IPS-20b (cell line): ENCODE measurements around the gene DNAAF8.
A peak's percentile ranks its signal among the peaks of the same experiment; 100 is the strongest.
"Not testable (repeated sequence)": the region's sequence is repeated elsewhere in the genome, so short reads cannot be mapped to it uniquely, and the experiment has no call there.

ENCODE experiments used
- H3K27ac ChIP-seq: one replicate; pipeline ENCODE4 v1.5.1; 2013; ENCODE audit warnings: low read length
- H3K27me3 ChIP-seq: 2 replicates; pipeline ENCODE4 v1.6.1; 2013; ENCODE audit warnings: mild to moderate bottlenecking, low read length, inconsistent platforms; ENCODE audit not compliant: insufficient read depth
- H3K36me3 ChIP-seq: 2 replicates; pipeline ENCODE4 v1.6.1; 2013; ENCODE audit warnings: low read depth, mild to moderate bottlenecking, inconsistent platforms, low read length, moderate library complexity; ENCODE audit not compliant: insufficient read depth
- H3K4me1 ChIP-seq: 2 replicates; pipeline ENCODE4 v1.6.1; 2013; ENCODE audit warnings: mild to moderate bottlenecking, control low read depth, inconsistent platforms, low read length, moderate library complexity; ENCODE audit not compliant: insufficient read depth
- H3K4me3 ChIP-seq: 2 replicates; pipeline ENCODE4 v1.5.1; 2013; ENCODE audit warnings: mild to moderate bottlenecking, low read length, inconsistent platforms
- H3K9ac ChIP-seq: 2 replicates; pipeline ENCODE4 v1.6.1; 2013; ENCODE audit warnings: low read depth, mild to moderate bottlenecking, inconsistent platforms, low read length, moderate library complexity
- H3K9me3 ChIP-seq: 2 replicates; pipeline ENCODE4 v1.6.1; 2013; ENCODE audit warnings: mild to moderate bottlenecking, low read depth, low read length, inconsistent platforms; ENCODE audit not compliant: insufficient read depth

DNAAF8 gene

DNA sequence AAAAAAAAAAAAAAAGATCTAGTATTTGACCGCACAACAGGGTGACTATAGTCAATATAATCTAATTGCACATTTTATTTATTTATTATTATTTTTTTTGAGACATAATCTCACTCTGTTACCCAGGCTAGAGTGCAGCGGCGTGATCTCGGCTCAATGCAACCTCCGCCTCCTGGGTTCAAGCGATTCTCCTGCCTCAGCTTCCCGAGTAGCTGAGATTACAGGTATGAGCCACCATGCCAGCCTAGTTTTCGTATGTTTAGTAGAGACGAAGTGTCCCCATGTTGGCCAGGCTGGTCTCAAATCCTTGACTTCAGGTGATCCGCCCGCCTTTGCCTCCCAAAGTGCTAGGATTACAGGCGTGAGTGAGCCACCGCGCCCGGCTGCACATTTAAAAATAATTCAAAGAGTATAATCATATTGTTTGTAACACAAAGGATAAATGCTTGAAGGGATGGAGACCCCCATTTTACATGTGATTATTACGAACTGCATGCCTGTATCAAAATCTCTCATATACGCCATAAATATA, 1.1 kb upstream of the DNAAF8 start:
- no peaks in the 10 kb centered on the region for H3K9me3 ChIP-seq
- H3K27ac ChIP-seq = peak overlapping the region; percentile 23
- no peaks in the 10 kb centered on the region for H3K4me1 ChIP-seq
- peak overlapping the region; percentile 97 for H3K4me3 ChIP-seq
- H3K27me3 ChIP-seq = no peaks in the 10 kb centered on the region; the same call in 1 of the 2 replicates
- peaks cover 26% of the 10 kb centered on the region for H3K36me3 ChIP-seq
- H3K9ac ChIP-seq = peak overlapping the region; percentile 91

DNA sequence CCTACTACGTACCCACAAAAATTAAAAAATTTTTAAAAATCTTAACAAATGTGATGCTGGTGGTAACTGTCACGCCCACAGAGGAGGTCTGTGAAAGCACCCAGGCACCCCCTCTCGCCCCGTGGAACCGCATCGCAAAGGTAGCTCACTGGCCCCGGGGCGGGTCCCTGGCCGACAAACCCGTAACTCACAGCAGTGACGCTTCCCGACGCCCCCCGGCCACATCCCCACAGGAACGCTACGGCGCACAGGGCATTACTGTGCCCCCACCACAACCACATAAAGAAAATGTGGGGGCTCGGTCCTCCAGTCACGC, 632 bp upstream of the DNAAF8 start:
- no peaks in the 10 kb centered on the region for H3K9me3 ChIP-seq
- H3K4me1 ChIP-seq = no peaks in the 10 kb centered on the region
- no peaks in the 10 kb centered on the region; the same call in 1 of the 2 replicates for H3K27me3 ChIP-seq
- peak overlapping the region; percentile 23 for H3K27ac ChIP-seq
- peak overlapping the region; percentile 91 for H3K9ac ChIP-seq
- peaks cover 22% of the 10 kb centered on the region for H3K36me3 ChIP-seq
- peak overlapping the region; percentile 97 for H3K4me3 ChIP-seq

DNA sequence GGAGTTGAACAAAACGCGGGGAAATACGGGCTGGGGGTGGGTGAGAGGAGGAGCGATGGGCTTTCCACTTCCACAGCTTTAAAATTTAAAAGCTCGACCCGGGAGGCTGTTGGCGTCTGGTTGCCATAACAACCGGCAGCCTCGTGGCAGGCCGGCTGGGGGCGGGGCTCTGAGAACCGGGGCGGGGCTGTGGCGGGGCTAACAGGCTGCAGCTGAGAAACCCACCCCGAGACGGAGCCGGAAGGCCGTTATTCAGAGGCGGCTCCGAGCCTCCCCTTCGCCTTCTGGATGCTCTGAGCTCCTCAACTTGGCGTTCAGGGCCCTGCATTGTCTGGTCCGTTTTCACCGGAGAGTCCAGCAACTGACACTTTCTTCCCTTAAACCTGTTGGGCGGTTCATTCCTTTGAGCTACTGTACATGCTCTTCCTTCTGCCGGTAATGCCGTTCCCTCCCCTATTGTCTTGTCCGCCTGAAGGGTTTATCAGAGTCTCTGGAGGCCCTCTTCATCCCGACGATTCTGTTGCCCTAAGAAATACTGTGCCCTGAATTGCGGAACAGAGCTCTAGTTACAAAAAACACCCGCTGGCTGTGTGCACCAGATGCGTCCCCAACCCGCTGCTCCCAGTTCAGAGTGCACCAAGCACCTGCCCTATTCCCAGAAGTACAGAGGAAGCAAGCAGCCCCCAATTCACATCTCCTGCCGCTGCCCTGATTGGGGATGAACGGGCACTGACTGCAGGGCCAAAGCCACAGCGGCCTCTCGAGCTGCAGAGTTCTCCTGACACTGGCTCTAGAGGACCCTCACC, 596 bp downstream of the DNAAF8 start:
- no peak overlapping the region for H3K27ac ChIP-seq
- H3K4me3 ChIP-seq = peak overlapping the region; percentile 97
- H3K27me3 ChIP-seq = no peaks in the 10 kb centered on the region; the same call in 1 of the 2 replicates
- peaks cover 11% of the 10 kb centered on the region for H3K36me3 ChIP-seq
- peak overlapping the region; percentile 65; the same call in 1 of the 2 replicates for H3K9ac ChIP-seq
- no peaks in the 10 kb centered on the region for H3K9me3 ChIP-seq
- no peaks in the 10 kb centered on the region for H3K4me1 ChIP-seq

DNA sequence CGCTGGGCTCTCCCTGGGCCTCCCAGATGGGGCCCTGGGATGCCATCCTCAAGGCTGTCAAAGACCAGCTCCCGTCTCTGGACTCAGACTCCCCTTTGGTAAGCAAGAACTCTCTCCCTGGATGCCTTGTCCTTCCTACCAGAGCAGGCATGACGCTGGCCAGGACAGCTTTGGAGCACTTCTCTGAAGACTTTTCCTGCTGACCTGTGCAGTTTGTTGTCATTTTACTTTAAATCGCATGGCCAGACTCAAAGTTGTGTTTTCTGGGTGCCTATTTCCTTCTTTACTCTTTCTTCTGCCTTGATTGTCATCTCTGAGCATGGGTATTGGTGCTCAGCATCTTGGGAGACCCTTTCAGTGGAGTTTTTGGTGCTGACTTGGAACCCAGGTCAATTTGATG, 2.2 kb downstream of the DNAAF8 start:
- Histone ChIP-seq H3K9me3 (no peaks in the 10 kb centered on the region), H3K9ac (no peak overlapping the region), H3K27ac (no peak overlapping the region), H3K27me3 (no peaks in the 10 kb centered on the region; the same call in 1 of the 2 replicates), H3K4me1 (no peaks in the 10 kb centered on the region), H3K36me3 (no peaks in the 10 kb centered on the region), H3K4me3 (no peak overlapping the region)

DNA sequence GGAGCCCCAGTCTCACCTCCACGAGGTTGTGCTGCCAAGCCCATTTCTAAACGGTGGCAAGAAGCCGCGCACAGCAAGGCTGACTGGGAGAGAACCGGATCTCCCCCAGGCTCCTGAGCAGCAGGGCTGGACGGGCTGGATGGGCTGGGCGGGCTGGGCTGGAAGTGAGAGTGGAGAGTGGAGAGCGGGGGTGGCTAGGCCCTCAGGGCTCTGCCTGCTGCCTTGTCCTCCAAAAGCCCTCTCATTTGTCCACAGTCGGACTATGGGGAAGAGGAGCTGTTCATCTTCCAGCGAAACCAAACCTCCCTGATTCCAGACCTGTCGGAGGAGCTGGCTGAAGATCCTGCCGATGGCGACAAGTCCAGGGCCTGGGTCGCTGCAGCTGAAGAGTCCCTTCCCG, 3.2 kb downstream of the DNAAF8 start:
- H3K4me1 ChIP-seq = no peaks in the 10 kb centered on the region
- H3K36me3 ChIP-seq = no peaks in the 10 kb centered on the region
- no peak overlapping the region for H3K4me3 ChIP-seq
- no peak overlapping the region for H3K9ac ChIP-seq
- H3K27me3 ChIP-seq = no peaks in the 10 kb centered on the region; the same call in 1 of the 2 replicates
- no peaks in the 10 kb centered on the region for H3K9me3 ChIP-seq
- no peak overlapping the region for H3K27ac ChIP-seq

DNA sequence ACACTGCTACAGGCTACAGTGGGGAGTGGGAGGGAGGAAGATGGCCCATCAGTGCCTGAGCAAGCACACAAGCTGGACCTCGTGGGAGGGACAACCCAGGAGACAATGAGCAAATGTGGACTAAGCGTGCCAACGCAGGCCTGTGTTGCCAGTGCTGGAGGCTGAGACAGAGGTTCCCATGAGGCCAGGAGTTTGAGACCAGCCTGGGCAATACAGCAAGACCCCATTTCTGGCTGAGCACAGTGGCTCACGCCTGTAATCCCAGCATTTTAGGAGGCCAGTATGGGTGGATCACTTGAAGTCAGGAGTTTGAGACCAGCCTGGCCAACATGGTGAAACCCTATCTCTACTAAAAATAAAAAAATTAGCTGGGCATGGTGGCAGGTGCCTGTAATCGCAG, 4.0 kb downstream of the DNAAF8 start:
- not testable (repeated sequence) for H3K9ac ChIP-seq, H3K36me3 ChIP-seq, H3K4me3 ChIP-seq, H3K27me3 ChIP-seq, H3K9me3 ChIP-seq, H3K27ac ChIP-seq, H3K4me1 ChIP-seq

DNA sequence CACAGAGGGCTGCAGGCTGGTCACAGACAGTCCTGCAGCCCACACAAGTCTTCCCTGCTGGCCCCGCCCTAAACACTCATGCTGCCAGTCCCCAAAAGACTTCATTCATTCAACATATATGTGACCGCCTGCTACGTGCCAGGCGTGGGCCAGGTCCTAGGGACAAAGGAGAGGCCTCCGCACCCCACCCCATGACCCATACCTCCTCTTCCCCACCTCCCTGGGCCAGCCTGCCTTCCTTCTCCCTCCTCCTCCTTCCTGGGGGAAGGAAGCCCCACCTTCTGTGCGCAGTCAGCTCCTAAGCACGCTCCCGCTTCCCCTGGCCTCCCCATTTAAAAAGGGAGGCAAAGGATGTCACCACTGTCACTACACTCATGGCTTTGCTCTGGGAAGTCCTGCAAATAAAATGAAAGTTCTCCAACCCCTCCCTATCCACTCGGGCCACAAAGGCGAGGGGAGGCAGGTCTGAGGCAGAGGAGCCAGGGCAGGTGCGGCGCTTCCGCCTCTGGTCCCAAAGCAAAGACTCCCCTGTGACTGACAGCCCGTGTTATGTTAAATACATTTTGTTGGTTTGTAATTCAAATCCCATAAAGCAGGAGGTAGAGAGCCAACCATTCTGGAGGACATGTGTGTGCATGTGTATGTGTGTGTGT, 9.0 kb downstream of the DNAAF8 start:
- no peaks in the 10 kb centered on the region for H3K36me3 ChIP-seq
- H3K27me3 ChIP-seq = no peaks in the 10 kb centered on the region; the same call in 1 of the 2 replicates
- no peaks in the 10 kb centered on the region for H3K4me1 ChIP-seq
- peak overlapping the region; percentile 21; the same call in 1 of the 2 replicates for H3K4me3 ChIP-seq
- no peak overlapping the region for H3K27ac ChIP-seq
- H3K9me3 ChIP-seq = no peaks in the 10 kb centered on the region
- H3K9ac ChIP-seq = no peak overlapping the region

DNA sequence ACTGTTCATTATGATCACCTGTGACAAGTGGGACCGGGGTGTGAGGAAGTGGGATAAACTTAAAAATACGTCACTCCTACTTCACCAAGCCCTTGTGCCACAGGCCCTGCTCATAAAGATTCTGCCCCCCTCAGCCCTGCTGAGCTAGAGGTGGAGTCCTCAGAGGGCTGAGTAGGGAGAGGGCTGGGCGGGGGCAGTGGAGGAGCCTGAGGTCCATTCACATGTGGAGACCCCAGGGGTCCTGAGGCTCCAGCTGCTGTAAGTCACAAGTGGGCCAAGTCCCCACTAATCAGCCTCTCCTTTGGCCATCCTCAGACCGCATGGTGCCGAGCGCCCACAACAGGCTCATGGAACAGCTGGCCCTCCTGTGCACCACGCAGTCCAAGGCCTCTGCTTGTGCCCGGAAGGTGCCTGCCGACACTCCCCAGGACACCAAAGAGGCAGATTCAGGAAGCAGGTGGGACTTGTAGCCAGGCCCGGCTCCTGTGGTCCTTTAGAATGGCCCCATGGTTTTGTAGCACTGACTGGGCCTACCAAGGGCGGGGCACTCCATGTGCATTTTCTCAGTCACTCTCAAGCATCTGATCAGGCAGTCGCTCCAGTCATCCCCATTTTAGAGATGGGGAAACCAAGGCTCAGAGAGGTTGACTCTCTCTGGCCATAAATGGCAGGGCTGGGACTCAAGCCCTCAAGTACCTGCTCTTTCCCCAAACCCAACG, 10.4 kb downstream of the DNAAF8 start:
- Histone ChIP-seq H3K27ac (no peak overlapping the region), H3K9me3 (no peaks in the 10 kb centered on the region), H3K4me3 (no peak overlapping the region), H3K9ac (no peak overlapping the region), H3K27me3 (no peaks in the 10 kb centered on the region), H3K36me3 (no peaks in the 10 kb centered on the region), H3K4me1 (no peaks in the 10 kb centered on the region)

DNA sequence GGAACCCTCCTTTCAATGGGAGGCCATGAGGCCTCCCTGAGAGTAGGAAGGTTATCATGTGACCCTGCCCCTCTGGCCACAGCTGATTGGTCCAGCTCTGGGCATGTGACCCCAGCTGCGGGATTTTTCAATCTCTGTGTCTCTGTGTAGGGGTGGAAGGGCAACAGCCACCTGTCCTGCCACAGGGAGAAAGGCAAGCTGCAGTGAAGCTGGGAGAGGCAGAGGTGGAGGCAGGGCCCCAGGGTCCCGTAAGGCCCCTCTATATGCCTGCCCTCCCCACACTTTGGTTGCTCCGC, 10.9 kb downstream of the DNAAF8 start:
- H3K27me3 ChIP-seq = no peaks in the 10 kb centered on the region
- H3K9me3 ChIP-seq = no peaks in the 10 kb centered on the region
- no peak overlapping the region for H3K9ac ChIP-seq
- H3K27ac ChIP-seq = no peak overlapping the region
- no peak overlapping the region for H3K4me3 ChIP-seq
- H3K4me1 ChIP-seq = no peaks in the 10 kb centered on the region
- no peaks in the 10 kb centered on the region for H3K36me3 ChIP-seq

DNA sequence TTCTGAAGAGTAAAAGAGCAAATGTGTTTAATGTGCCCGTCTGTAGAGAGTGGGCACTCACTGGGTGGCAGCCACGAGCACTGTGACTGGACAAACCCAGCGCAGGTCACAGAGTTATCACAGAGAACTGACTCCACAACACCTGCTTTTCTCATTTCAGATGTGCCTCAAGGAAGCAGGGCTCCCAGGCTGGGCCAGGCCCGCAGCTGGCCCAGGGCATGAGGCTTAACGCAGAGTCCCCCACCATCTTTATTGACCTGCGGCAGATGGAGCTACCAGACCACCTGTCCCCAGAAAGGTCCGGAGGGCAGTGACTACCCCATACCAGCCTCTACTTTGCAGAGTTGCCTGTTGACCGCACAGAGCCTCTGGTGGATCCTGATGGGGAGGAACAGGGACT, 11.9 kb downstream of the DNAAF8 start:
- H3K36me3 ChIP-seq = peaks cover 6% of the 10 kb centered on the region; the same call in 1 of the 2 replicates
- H3K27me3 ChIP-seq = no peaks in the 10 kb centered on the region
- H3K9me3 ChIP-seq = no peaks in the 10 kb centered on the region
- no peak overlapping the region for H3K9ac ChIP-seq
- no peaks in the 10 kb centered on the region for H3K4me1 ChIP-seq
- no peak overlapping the region for H3K27ac ChIP-seq
- no peak overlapping the region for H3K4me3 ChIP-seq

DNA sequence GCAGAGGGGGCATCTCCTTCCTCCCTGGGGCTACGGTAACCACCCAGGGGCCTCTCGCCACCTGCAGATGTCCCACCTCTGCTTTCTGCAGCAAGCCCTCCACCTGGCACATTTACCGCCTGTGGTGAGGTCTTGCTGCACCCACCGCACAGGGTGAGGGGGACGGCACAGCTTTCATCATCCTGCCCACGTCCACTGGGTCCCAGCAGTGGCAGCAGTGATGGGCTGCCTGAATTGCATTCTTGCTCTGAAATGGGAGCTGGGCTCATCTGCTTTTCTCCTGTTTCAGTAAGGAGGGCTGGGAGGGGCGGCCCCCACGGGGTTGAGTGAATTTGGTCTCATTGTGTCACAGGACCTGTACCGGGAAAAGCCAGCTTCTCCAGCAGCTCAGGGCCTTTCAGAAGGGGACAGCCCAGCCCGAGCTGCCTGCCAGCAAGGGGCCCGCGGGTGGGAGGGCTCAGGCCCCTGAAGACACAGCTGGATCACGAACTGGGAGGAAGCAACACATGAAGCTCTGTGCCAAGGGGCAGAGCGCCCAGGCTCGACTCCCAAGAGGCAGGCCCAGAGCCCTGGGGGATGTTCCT, 12.7 kb downstream of the DNAAF8 start:
- H3K27me3 ChIP-seq = no peaks in the 10 kb centered on the region
- H3K4me1 ChIP-seq = no peaks in the 10 kb centered on the region
- no peak overlapping the region for H3K9ac ChIP-seq
- no peak overlapping the region for H3K4me3 ChIP-seq
- no peak overlapping the region for H3K27ac ChIP-seq
- H3K9me3 ChIP-seq = no peaks in the 10 kb centered on the region
- peaks cover 14% of the 10 kb centered on the region for H3K36me3 ChIP-seq
